Hepatocyte (in vitro differentiated cells): ENCODE data around the gene ITGA7. TPM values are rescaled to one million over a fixed set of nuclear protein-coding genes. Genes with fewer than 3 reads are reported as not detected.

Experiments used
- DNase-seq: peaks from one replicate; pipeline ENCODE4 v3.0.0-alpha.2; 2016; ENCODE audit warnings: low spot score
- H2AFZ ChIP-seq: fragments of 200-600 bp; sonication (generic); 2 replicates; pipeline ENCODE4 v1.6.0; 2016; ENCODE audit warnings: antibody characterized with exemption, mild to moderate bottlenecking
- H3K27ac ChIP-seq: fragments of 200-600 bp; sonication (generic); 2 replicates; pipeline ENCODE4 v1.5.1; 2016; ENCODE audit warnings: mild to moderate bottlenecking
- H3K27me3 ChIP-seq: fragments of 200-600 bp; sonication (generic); 2 replicates; pipeline ENCODE4 v1.6.1; 2016
- H3K36me3 ChIP-seq: fragments of 200-600 bp; sonication (generic); replicated peaks from 2 replicates; pipeline ENCODE4 v1.5.1; 2016; ENCODE audit warnings: low read depth; ENCODE audit not compliant: insufficient read depth
- H3K4me1 ChIP-seq: fragments of 200-600 bp; sonication (generic); 2 replicates; pipeline ENCODE4 v1.5.1; 2016; ENCODE audit warnings: mild to moderate bottlenecking, moderate library complexity; ENCODE audit not compliant: insufficient read depth
- H3K4me2 ChIP-seq: fragments of 200-600 bp; sonication (generic); 2 replicates; pipeline ENCODE4 v1.6.0; 2016
- H3K4me3 ChIP-seq: fragments of 200-600 bp; sonication (generic); 2 replicates; pipeline ENCODE4 v1.5.1; 2016; ENCODE audit warnings: mild to moderate bottlenecking
- H3K79me2 ChIP-seq: fragments of 200-600 bp; sonication (generic); 2 replicates; pipeline ENCODE4 v1.6.0; 2017; ENCODE audit warnings: mild to moderate bottlenecking
- H3K9me2 ChIP-seq: fragments of 200-600 bp; sonication (generic); replicated peaks from 2 replicates; pipeline ENCODE4 v1.6.0; 2017; ENCODE audit warnings: mild to moderate bottlenecking; ENCODE audit not compliant: insufficient read depth
- H3K9me3 ChIP-seq: fragments of 200-600 bp; sonication (generic); 2 replicates; pipeline ENCODE4 v1.5.1; 2016; ENCODE audit warnings: low read depth, mild to moderate bottlenecking
- H4K20me1 ChIP-seq: fragments of 200-600 bp; sonication (generic); 2 replicates; pipeline ENCODE4 v1.6.0; 2016; ENCODE audit warnings: mild to moderate bottlenecking; ENCODE audit not compliant: insufficient read depth, poor library complexity, severe bottlenecking
- CTCF ChIP-seq: fragments of 200-600 bp; sonication (generic); IDR thresholded peaks from 2 replicates; pipeline ENCODE4 v1.5.1; 2016; ENCODE audit warnings: antibody characterized with exemption, mild to moderate bottlenecking; ENCODE audit not compliant: poor library complexity
- EZH2 ChIP-seq: fragments of 200-600 bp; sonication (generic); IDR thresholded peaks from 2 replicates; pipeline ENCODE4 v1.6.1; 2016; ENCODE audit warnings: antibody characterized with exemption, mild to moderate bottlenecking, borderline replicate concordance
- EZH2phosphoT487 ChIP-seq: fragments of 200-600 bp; sonication (generic); IDR thresholded peaks from one replicate; pipeline ENCODE4 v1.6.1; 2018; ENCODE audit warnings: antibody characterized with exemption, mild to moderate bottlenecking, low read depth, moderate library complexity; ENCODE audit not compliant: unreplicated experiment, severe bottlenecking
- WGBS: methylation state at CpG from one replicate; pipeline ENCODE4 v1.1.6; 2016; ENCODE audit warnings: low lambda C conversion rate; ENCODE audit errors: missing lambda C conversion rate; 5-methylcytosine and 5-hydroxymethylcytosine counted together
- polyA plus RNA-seq: library from polyadenylated mRNA; unstranded; fragments of >200 nt; fragmentation: Nextera tagmentation; extraction: Ambion mirVana; gene quantifications from 2 replicates; pipeline ENCODE4 v1.2.1, GENCODE V29; 2016
- total RNA-seq: library from RNA; depleted of rRNA; stranded (reverse); fragments of >200 nt; gene quantifications from 2 replicates; pipeline ENCODE4 v1.2.3, GENCODE V29; 2014

Gene ITGA7
- total and polyA plus RNA-seq, 2 experiments from 2014 or later, result 15.2 to 22.8 TPM

DNA sequence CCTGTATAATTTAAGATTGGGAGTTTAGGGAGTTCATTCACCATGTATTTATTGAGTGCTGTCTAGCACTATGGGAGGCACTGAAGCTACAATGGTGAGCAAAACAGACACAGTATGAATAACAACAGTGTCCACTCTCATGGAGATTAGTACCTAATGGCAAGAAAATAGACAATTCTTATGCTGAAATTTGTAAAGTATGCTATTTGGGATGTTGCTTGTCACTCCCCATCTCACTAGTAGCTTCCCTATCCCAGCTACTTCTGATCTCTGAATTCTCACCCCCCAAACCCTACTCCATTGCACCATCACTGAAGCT lies 39.2 kb upstream of the ITGA7 start:
- no peak for DNase-seq
- Histone ChIP-seq H3K4me2 (no peak overlapping the region), H3K79me2 (peaks cover 20% of the 10 kb centered on the region), H2AFZ (no peak overlapping the region), H3K27me3 (no peaks in the 10 kb centered on the region), H4K20me1 (no peaks in the 10 kb centered on the region), H3K9me2 (no peaks in the 10 kb centered on the region), H3K36me3 (no peaks in the 10 kb centered on the region), H3K27ac (no peak overlapping the region), H3K9me3 (no peaks in the 10 kb centered on the region), H3K4me1 (peaks cover 21% of the 10 kb centered on the region), H3K4me3 (no peak overlapping the region)
- TF ChIP-seq EZH2, result no peak
- no peak for TF ChIP-seq EZH2phosphoT487
- TF ChIP-seq CTCF, result no peak

DNA sequence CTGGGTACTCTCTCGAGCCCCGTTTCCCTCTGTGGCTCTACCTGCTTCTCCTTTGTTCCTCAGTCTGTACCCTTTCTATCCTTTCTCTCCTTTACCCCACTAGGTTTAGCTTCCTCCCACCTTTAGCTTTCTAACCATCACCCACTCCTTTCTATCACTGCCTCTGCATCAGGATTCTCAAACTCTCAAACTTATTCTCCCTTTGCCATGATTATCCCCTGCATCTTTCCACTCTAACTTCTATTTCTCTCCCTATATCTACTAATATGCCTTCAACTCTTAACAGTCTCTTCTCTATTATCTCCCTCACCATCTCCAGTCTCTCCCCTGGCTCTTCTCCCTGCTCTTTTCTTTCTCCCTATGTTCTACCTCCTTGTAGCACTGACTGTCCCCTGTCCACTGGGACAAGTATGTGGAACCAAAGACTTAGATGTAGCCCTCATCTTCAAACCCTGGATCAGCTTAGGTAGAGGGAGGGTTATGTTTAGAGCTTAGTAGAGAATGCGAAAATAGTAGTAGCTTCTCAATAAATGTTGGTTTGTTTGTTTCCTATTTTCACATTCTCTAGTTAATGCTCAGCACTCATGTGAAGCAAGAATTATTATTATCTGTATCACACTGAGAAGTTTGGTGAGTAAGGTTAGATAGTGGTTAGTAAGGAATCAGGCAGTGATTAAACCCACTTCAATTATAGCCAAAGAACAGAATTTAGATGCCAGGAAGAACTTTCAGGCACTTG lies 38.6 kb upstream of the ITGA7 start:
- H4K20me1 ChIP-seq, result no peaks in the 10 kb centered on the region
- no peaks in the 10 kb centered on the region for H3K9me3 ChIP-seq
- TF ChIP-seq CTCF (no peak), EZH2 (no peak)
- H3K9me2 ChIP-seq, result no peaks in the 10 kb centered on the region
- H3K27ac ChIP-seq, result peak overlapping the region; percentile 66
- no peaks in the 10 kb centered on the region for H3K36me3 ChIP-seq
- no peak overlapping the region for H3K4me3 ChIP-seq
- H3K27me3 ChIP-seq, result no peaks in the 10 kb centered on the region
- no peak for DNase-seq
- peak overlapping the region; percentile 97 for H3K4me2 ChIP-seq
- H2AFZ ChIP-seq, result no peak overlapping the region
- peaks cover 21% of the 10 kb centered on the region for H3K4me1 ChIP-seq
- WGBS, result 36% methylated on average over 3 of the region's 3 CpGs
- peaks cover 20% of the 10 kb centered on the region for H3K79me2 ChIP-seq

GRCh38 chr12:55745361-55746173 lies 37.9 kb upstream of the ITGA7 start:
- Histone ChIP-seq H4K20me1 (no peaks in the 10 kb centered on the region), H3K79me2 (peaks cover 20% of the 10 kb centered on the region), H3K4me3 (no peak overlapping the region), H3K9me2 (no peaks in the 10 kb centered on the region), H2AFZ (no peak overlapping the region), H3K27me3 (no peaks in the 10 kb centered on the region), H3K4me2 (peak overlapping the region; percentile 97), H3K4me1 (peaks cover 21% of the 10 kb centered on the region), H3K27ac (peak overlapping the region; percentile 66), H3K36me3 (no peaks in the 10 kb centered on the region), H3K9me3 (no peaks in the 10 kb centered on the region)
- no peak for TF ChIP-seq EZH2
- 7% methylated on average over 9 of the region's 13 CpGs for WGBS
- DNase-seq, result peak; percentile 70

GRCh38 chr12:55744340-55745030 lies 36.8 kb upstream of the ITGA7 start:
- Histone ChIP-seq H3K4me3 (peak overlapping the region; percentile 99), H2AFZ (peak overlapping the region; percentile 35), H3K9me3 (no peaks in the 10 kb centered on the region), H3K79me2 (peaks cover 20% of the 10 kb centered on the region), H4K20me1 (no peaks in the 10 kb centered on the region), H3K27ac (peak overlapping the region; percentile 66), H3K36me3 (no peaks in the 10 kb centered on the region), H3K9me2 (no peaks in the 10 kb centered on the region), H3K27me3 (no peaks in the 10 kb centered on the region), H3K4me2 (peak overlapping the region; percentile 97), H3K4me1 (peaks cover 21% of the 10 kb centered on the region)
- WGBS, result 6% methylated on average over 10 of the region's 11 CpGs
- peak; percentile 25 for DNase-seq
- TF ChIP-seq CTCF (no peak), EZH2phosphoT487 (no peak), EZH2 (no peak)
